Heart left ventricle (tissue), 13 donors: ENCODE data around the gene CFAP46.

Source experiments
- POLR2A ChIP-seq, 2 donors: fragments of 450-650 bp; IDR thresholded peaks; one replicate each; pipeline ENCODE4 v1.6.1; 2017; ENCODE audit warnings: antibody characterized with exemption in 2 of 2, mild to moderate bottlenecking in 2 of 2, moderate library complexity in 2 of 2
- TF ChIP-seq, protein P1 (sequence below), 12 donors: fragments of 200-600 bp; sonication (generic) in 4 of 12; IDR thresholded peaks; one replicate each; pipeline versions ENCODE4 v1.5.0 to v1.8.0; 2018 to 2022; ENCODE audit warnings: antibody characterized with exemption in 12 of 12, mild to moderate bottlenecking in 5 of 12
- donor health status: ischemic (EF 13 %, LVEDD 7.1; RV severe dilation, severe dysfunction).
- donor health status: DM: no; HTN: yes; CAD: no.
- donor health status: DM: no; HTN: no; CAD: no.
- donor health status: ischemic (EF 25% LVEDD 6.9; RV normal size, moderate dysfunction).
- donor health status: ischemic (EF 25% LVEDD 5.7; RV mildly dilated, moderate dysfunction).
- donor health status: ischemic (EF 35%, LVEDD 5.7; RV mildly dilated, moderate dysfunction).
- donor health status: nonischemic (EF 11% LVEDD 7.7; RV severe dilation, severe dysfunction).
- donor health status: DM: yes; HTN: yes; CAD: no.
- donor health status: PGD.
- donor health status: ischemic (EF 29% LVEDD 5.4; RV normal size, mild dysfunction).
- donor health status: nonischemic (EF 23%, LVEDD 6.1; RV moderate dilation, normal function).

DNA sequence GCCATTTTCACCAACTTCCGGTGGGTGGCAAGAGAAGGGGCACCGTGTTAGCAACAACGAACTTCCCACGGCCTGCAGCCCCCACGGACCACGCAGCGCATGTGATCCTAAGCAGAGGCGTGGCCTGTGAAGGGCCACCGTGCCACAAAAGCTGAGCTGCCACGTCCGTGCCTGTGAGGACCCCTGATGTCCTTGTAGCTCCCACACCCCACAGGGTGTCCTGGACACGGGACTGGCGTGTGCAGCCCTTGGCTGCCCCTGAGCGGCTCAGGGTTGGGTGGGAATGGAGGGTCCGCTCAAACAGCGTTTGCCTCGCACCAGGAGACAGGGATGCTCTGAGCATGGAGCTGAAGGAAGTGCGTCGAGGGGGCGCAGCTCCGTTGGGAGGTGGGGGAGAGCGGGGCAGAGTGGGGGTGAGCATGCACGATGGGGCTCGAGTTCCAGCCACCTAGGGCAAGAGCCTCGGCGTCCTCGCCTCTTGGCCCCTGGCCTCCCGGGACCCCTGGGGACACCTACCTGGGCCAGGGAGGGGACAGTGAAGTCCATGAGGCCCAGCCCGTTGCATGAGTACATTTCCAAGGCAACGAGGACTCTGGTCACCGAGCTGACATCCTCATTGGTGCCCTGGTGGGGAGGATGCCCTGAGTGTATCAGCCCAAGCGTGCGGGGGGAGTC is 33.6 kb downstream of the CFAP46 start:
- TF ChIP-seq, protein P1, sequence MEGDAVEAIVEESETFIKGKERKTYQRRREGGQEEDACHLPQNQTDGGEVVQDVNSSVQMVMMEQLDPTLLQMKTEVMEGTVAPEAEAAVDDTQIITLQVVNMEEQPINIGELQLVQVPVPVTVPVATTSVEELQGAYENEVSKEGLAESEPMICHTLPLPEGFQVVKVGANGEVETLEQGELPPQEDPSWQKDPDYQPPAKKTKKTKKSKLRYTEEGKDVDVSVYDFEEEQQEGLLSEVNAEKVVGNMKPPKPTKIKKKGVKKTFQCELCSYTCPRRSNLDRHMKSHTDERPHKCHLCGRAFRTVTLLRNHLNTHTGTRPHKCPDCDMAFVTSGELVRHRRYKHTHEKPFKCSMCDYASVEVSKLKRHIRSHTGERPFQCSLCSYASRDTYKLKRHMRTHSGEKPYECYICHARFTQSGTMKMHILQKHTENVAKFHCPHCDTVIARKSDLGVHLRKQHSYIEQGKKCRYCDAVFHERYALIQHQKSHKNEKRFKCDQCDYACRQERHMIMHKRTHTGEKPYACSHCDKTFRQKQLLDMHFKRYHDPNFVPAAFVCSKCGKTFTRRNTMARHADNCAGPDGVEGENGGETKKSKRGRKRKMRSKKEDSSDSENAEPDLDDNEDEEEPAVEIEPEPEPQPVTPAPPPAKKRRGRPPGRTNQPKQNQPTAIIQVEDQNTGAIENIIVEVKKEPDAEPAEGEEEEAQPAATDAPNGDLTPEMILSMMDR (IDR thresholded peaks at IDR 0.05): no peak
- no peak for TF ChIP-seq POLR2A (IDR thresholded peaks at IDR 0.05)
